ENCODE data around the gene MTHFD1L. TPM values are rescaled to one million over a fixed set of nuclear protein-coding genes. Genes with fewer than 3 reads are reported as not detected.
A peak's percentile ranks its signal among the peaks of the same experiment; 100 is the strongest.

The MTHFD1L gene
- polyA plus RNA-seq, 3 donors: 0.25 to 1.3 (median 0.39) TPM

DNA sequence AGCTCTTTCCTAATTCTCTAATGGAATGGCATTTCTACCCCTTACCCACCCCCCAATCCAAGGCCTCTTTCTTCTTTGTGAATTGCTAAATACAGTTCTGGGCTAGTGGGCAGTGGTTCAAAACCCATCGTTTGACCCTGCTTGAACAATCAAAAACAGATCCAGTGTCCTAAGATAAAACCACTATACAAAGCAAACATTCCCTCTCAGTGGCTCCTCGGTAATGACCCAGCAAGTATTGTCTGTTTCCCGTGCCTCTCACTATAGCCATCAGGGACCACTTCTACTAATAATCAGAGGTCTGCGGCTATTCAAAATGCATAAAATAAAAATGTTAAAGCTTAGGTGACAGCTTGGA lies 230.7 kb downstream of the MTHFD1L start:
- WGBS (ENCODE audit: insufficient coverage): 100% methylated on average over 2 of the region's 4 CpGs
- intact Hi-C loops (cut with micrococcal nuclease): no loop called here
- peaks cover 0 to 2% (median 1%) of the 10 kb centered on the region in 3 donors for H3K27me3 Mint-ChIP-seq (ENCODE audit: low read depth in 3 of 3)

DNA sequence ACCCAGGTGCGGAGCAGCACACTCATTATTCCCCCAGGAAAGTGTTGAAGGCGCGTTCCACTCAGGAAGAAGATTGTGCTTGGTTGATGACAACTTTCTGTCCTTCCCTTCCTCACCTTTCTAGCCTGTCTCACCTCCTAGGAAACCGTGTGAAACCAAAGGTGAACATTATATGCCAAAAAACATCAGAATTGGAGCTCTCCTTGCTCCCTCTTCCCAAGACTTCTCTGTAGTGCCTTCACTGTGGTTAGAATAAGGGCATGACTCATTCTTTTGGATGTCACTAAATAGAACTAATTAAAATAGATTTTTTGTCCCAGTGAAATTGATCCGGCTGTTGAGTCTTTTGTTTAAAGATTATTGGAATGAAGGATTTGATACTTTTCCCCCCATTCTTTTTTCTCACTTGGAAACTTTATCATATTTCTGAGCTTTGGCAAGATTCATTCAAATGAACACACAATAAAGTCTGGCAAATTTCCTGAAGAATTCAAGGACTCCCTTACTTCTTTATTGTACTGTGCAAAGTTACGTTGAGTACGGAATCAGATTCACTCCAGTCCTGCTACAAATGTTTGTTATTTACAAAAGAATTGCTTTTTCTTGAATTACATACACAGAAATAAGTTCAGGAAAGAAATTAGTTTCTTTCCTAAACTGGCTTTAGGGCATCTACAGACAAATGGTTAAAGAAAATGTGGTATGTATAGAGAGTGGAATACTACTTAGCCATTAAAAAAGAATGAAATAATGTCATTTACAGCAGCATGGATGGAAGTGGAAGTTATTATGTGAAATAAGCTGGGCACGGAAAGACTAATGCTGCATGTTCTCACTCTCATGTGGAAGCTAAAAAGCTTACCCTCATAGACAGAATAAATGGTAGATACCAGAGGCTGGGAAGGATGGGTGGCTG lies 231.4 kb downstream of the MTHFD1L start:
- Histone ChIP-seq H3K4me1 (ENCODE audit: control insufficient read depth in 1 of 2, insufficient read depth in 2 of 2, low read length in 2 of 2) (no peaks in the 10 kb centered on the region), H3K79me2 (ENCODE audit: insufficient read depth, low read length) (no peaks in the 10 kb centered on the region), H3K27ac (ENCODE audit: low read depth in 1 of 2, low read length in 2 of 2) (no peak overlapping the region), H3K27me3 (ENCODE audit: control insufficient read depth in 2 of 2, insufficient read depth in 2 of 2, low read length in 2 of 2) (no peaks in the 10 kb centered on the region), H4K20me1 (ENCODE audit: insufficient read depth, low read length) (no peaks in the 10 kb centered on the region), H3K36me3 (replicated peaks in 1 of 2; ENCODE audit: control insufficient read depth in 1 of 2, insufficient read depth in 2 of 2, low read length in 2 of 2) (no peaks in the 10 kb centered on the region), H3K4me2 (replicated peaks; ENCODE audit: extremely low read depth, low read length, poor library complexity, severe bottlenecking) (no peak overlapping the region), H2AFZ (ENCODE audit: insufficient read depth, low read depth, low read length, poor library complexity, severe bottlenecking) (no peak overlapping the region), H3K9me3 (replicated peaks in 1 of 2; ENCODE audit: control insufficient read depth in 1 of 2, insufficient read depth in 1 of 2, low read length in 2 of 2) (no peaks in the 10 kb centered on the region), H3K9ac (ENCODE audit: insufficient read depth, low read length, poor library complexity, severe bottlenecking) (no peak overlapping the region), H3K4me3 (replicated peaks in 1 of 3; ENCODE audit: low read depth in 2 of 3, low read length in 3 of 3) (no peak overlapping the region)
- no peak for TF ChIP-seq CTCF (IDR thresholded peaks at IDR 0.05)
- Mint-ChIP-seq H3K4me1 (peaks cover 4% of the 10 kb centered on the region), H3K4me3 (no peak overlapping the region), H3K36me3 (peaks cover 5 to 13% of the 10 kb centered on the region in 2 donors), H3K27me3 (ENCODE audit: low read depth in 3 of 3) (peaks cover 0 to 2% (median 1%) of the 10 kb centered on the region in 3 donors), H3K27ac (peak overlapping the region in 2 of 7 donors; percentile 34 to 43), H3K9me3 (peaks cover 0 to 3% (median 0%) of the 10 kb centered on the region in 7 donors)
- WGBS (ENCODE audit: insufficient coverage): no CpG with 5 or more reads among the region's 8 CpGs
- intact Hi-C loops (cut with micrococcal nuclease): no loop called here
- no peak for DNase-seq

More for the DNA sequence above, 230.7 kb downstream of the MTHFD1L start:
- DNase-seq: no peak
- H3K4me3 ChIP-seq (replicated peaks in 1 of 3; ENCODE audit: low read depth in 2 of 3, low read length in 3 of 3): no peak overlapping the region
- no peaks in the 10 kb centered on the region for H3K9me3 ChIP-seq (replicated peaks in 1 of 2; ENCODE audit: control insufficient read depth in 1 of 2, insufficient read depth in 1 of 2, low read length in 2 of 2)
- no peak overlapping the region for H3K9ac ChIP-seq (ENCODE audit: insufficient read depth, low read length, poor library complexity, severe bottlenecking)
- H3K4me2 ChIP-seq (replicated peaks; ENCODE audit: extremely low read depth, low read length, poor library complexity, severe bottlenecking): no peak overlapping the region
- TF ChIP-seq CTCF (IDR thresholded peaks at IDR 0.05): no peak
- Mint-ChIP-seq H3K9me3 (peaks cover 0 to 3% (median 0%) of the 10 kb centered on the region in 7 donors), H3K36me3 (peaks cover 5 to 15% of the 10 kb centered on the region in 2 donors), H3K4me3 (no peak overlapping the region), H3K27ac (no peak overlapping the region), H3K4me1 (peaks cover 6% of the 10 kb centered on the region)
- H3K27me3 ChIP-seq (ENCODE audit: control insufficient read depth in 2 of 2, insufficient read depth in 2 of 2, low read length in 2 of 2): no peaks in the 10 kb centered on the region
- no peaks in the 10 kb centered on the region for H3K4me1 ChIP-seq (ENCODE audit: control insufficient read depth in 1 of 2, insufficient read depth in 2 of 2, low read length in 2 of 2)
- no peak overlapping the region for H3K27ac ChIP-seq (ENCODE audit: low read depth in 1 of 2, low read length in 2 of 2)
- H2AFZ ChIP-seq (ENCODE audit: insufficient read depth, low read depth, low read length, poor library complexity, severe bottlenecking): no peak overlapping the region
- no peaks in the 10 kb centered on the region for H4K20me1 ChIP-seq (ENCODE audit: insufficient read depth, low read length)
- H3K79me2 ChIP-seq (ENCODE audit: insufficient read depth, low read length): no peaks in the 10 kb centered on the region
- no peaks in the 10 kb centered on the region for H3K36me3 ChIP-seq (replicated peaks in 1 of 2; ENCODE audit: control insufficient read depth in 1 of 2, insufficient read depth in 2 of 2, low read length in 2 of 2)

All from CD14-positive monocyte (primary cell).